SK-N-SH (cell line): ENCODE data around the gene ATCAY. TPM values are rescaled to one million over a fixed set of nuclear protein-coding genes. Genes with fewer than 3 reads are reported as not detected.

Experiments
- CTCF ChIA-PET: fragments of 300-600, 350-600 bp; formaldehyde crosslinking; extraction: SDS; loops from one replicate; lab custom pipeline; 2021; lab: Yijun Ruan, JAX
- POLR2A ChIA-PET: fragments of 350-600 bp; sonication (Branson Sonifier 250); formaldehyde crosslinking; extraction: SDS; loops from one replicate; lab custom pipeline; 2020; ENCODE audit warnings: antibody characterized with exemption, inconsistent platforms; lab: Yijun Ruan, JAX
- DNase-seq: peaks from one replicate; pipeline ENCODE4 v3.0.0; 2012
- H2AFZ ChIP-seq: fragments of 200-600 bp; sonication (generic); 2 replicates; pipeline ENCODE4 v1.8.1; 2016; ENCODE audit warnings: antibody characterized with exemption, mild to moderate bottlenecking, low read depth
- H3F3A ChIP-seq: fragments of 200-600 bp; sonication (generic); replicated peaks from 2 replicates; pipeline ENCODE3; 2016; ENCODE audit warnings: antibody characterized with exemption, mild to moderate bottlenecking; ENCODE audit not compliant: insufficient read depth
- H3K27ac ChIP-seq, 2 experiments: fragments of 200-500 bp in 1 of 2; fragments of 200-600 bp in 1 of 2; sonication (Bioruptor generic) in 1 of 2; sonication (generic), shearing (Covaris generic) in 1 of 2; 2 replicates each; pipeline versions ENCODE4 v1.5.1 to v1.6.1; 2014 to 2016; ENCODE audit warnings: low read depth in 2 of 2, inconsistent platforms in 1 of 2, low read length in 1 of 2, mild to moderate bottlenecking in 1 of 2, mixed read lengths in 1 of 2
- H3K27me3 ChIP-seq: fragments of 200-600 bp; sonication (generic), shearing (Covaris generic); 2 replicates; pipeline ENCODE4 v1.6.1; 2016; ENCODE audit warnings: mixed run types; ENCODE audit not compliant: insufficient read depth
- H3K36me3 ChIP-seq, 2 experiments: fragments of 200-500 bp in 1 of 2; fragments of 200-600 bp in 1 of 2; sonication (Bioruptor generic) in 1 of 2; sonication (generic) in 1 of 2; replicated peaks in 1 of 2; 2 replicates each; pipeline versions ENCODE3 to v1.5.1; 2014 to 2016; ENCODE audit warnings: low read length in 1 of 2, mild to moderate bottlenecking in 1 of 2; ENCODE audit not compliant: insufficient read depth in 2 of 2, control insufficient read depth in 1 of 2
- H3K4me1 ChIP-seq, 2 experiments: fragments of 200-500 bp in 1 of 2; fragments of 200-600 bp in 1 of 2; sonication (Bioruptor generic) in 1 of 2; sonication (generic), shearing (Covaris generic) in 1 of 2; 2 replicates each; pipeline versions ENCODE4 v1.5.1 to v1.6.1; 2014 to 2016; ENCODE audit warnings: low read depth in 1 of 2, low read length in 1 of 2, mixed run types in 1 of 2; ENCODE audit not compliant: insufficient read depth in 2 of 2, control insufficient read depth in 1 of 2
- H3K4me2 ChIP-seq: fragments of 200-600 bp; sonication (generic), shearing (Covaris generic); 2 replicates; pipeline ENCODE4 v1.6.1; 2017; ENCODE audit warnings: mixed run types
- H3K4me3 ChIP-seq, 2 experiments: fragments of 200-500 bp in 1 of 2; fragments of 200-600 bp in 1 of 2; sonication (Bioruptor generic) in 1 of 2; sonication (generic), shearing (Covaris generic) in 1 of 2; 2 replicates each; pipeline versions ENCODE4 v1.5.1 to v1.8.1; 2014 to 2016; ENCODE audit warnings: low read depth in 2 of 2, inconsistent platforms in 1 of 2, low read length in 1 of 2, mild to moderate bottlenecking in 1 of 2, mixed read lengths in 1 of 2, moderate library complexity in 1 of 2
- H3K79me2 ChIP-seq: fragments of 200-600 bp; sonication (generic); 2 replicates; pipeline ENCODE4 v1.8.1; 2017; ENCODE audit warnings: mild to moderate bottlenecking; ENCODE audit not compliant: insufficient read depth
- H3K9ac ChIP-seq: fragments of 200-600 bp; sonication (generic); 2 replicates; pipeline ENCODE4 v1.6.1; 2017; ENCODE audit warnings: mixed run types
- H3K9me2 ChIP-seq: fragments of 200-600 bp; sonication (generic); 2 replicates; pipeline ENCODE4 v1.6.1; 2017; ENCODE audit warnings: mixed run types
- H3K9me3 ChIP-seq: fragments of 200-600 bp; sonication (generic); 2 replicates; pipeline ENCODE4 v1.6.1; 2017; ENCODE audit warnings: mixed run types, mild to moderate bottlenecking, moderate library complexity
- H4K20me1 ChIP-seq: fragments of 200-600 bp; sonication (generic); 2 replicates; pipeline ENCODE4 v1.6.1; 2017; ENCODE audit warnings: mild to moderate bottlenecking, mixed run types; ENCODE audit not compliant: insufficient read depth
- MXI1 ChIP-seq: IDR thresholded peaks from 2 replicates; pipeline ENCODE4 v1.6.1; 2012; ENCODE audit warnings: mild to moderate bottlenecking, low read depth, low read length, improper control_type of control experiment
- NFIC ChIP-seq: IDR thresholded peaks from 2 replicates; pipeline ENCODE4 v1.4.0; 2012; ENCODE audit warnings: borderline replicate concordance
- NRF1 ChIP-seq: IDR thresholded peaks from 2 replicates; pipeline ENCODE4 v1.6.1; 2012; ENCODE audit warnings: low read depth, mild to moderate bottlenecking, low read length
- RAD21 ChIP-seq: IDR thresholded peaks from 2 replicates; pipeline ENCODE4 v1.6.1; 2012; ENCODE audit warnings: mild to moderate bottlenecking, low read length
- RFX5 ChIP-seq: IDR thresholded peaks from 2 replicates; pipeline ENCODE4 v1.6.1; 2012; ENCODE audit warnings: mild to moderate bottlenecking, improper control_type of control experiment, low read length
- SMC3 ChIP-seq: IDR thresholded peaks from 2 replicates; pipeline ENCODE4 v1.6.1; 2012; ENCODE audit warnings: low read depth, low read length, improper control_type of control experiment
- TAF1 ChIP-seq: IDR thresholded peaks from 2 replicates; pipeline ENCODE4 v1.6.1; 2012; ENCODE audit warnings: low read depth, mild to moderate bottlenecking, low read length, moderate library complexity, borderline replicate concordance
- whole genome bisulfite sequencing: methylation state at CpG from one replicate; pipeline ENCODE4 v1.1.6; 2017; ENCODE audit warnings: low lambda C conversion rate; 5-methylcytosine and 5-hydroxymethylcytosine counted together
- polyA plus RNA-seq, 3 experiments: library from polyadenylated mRNA; depleted of rRNA; stranded (reverse); fragments of >200 nt; gene quantifications; 2 replicates each; pipeline ENCODE4 v1.2.3, GENCODE V29; 2012
- TF ChIP-seq, protein P1 (sequence below): IDR thresholded peaks from 2 replicates; pipeline ENCODE4 v1.4.0; 2012; ENCODE audit warnings: low read depth, borderline replicate concordance
- TF ChIP-seq, protein P2 (sequence below): fragments of 150-350 bp; IDR thresholded peaks from 2 replicates; pipeline ENCODE4 v1.6.1; 2017; ENCODE audit warnings: antibody characterized with exemption, low read length, low read depth, borderline replicate concordance
- TF ChIP-seq, protein P3 (sequence below): IDR thresholded peaks from 2 replicates; pipeline ENCODE4 v1.4.0; 2012; ENCODE audit warnings: low read depth
- TF ChIP-seq, protein P4 (sequence below): fragments of 200-600 bp; sonication (generic); IDR thresholded peaks from 2 replicates; pipeline ENCODE4 v1.6.1; 2017; ENCODE audit warnings: antibody characterized with exemption, mild to moderate bottlenecking, moderate library complexity

The ATCAY gene
- polyA plus RNA-seq, 1 of the 3 experiments (the other 2 are of a cell fraction): 0.84 TPM

DNA sequence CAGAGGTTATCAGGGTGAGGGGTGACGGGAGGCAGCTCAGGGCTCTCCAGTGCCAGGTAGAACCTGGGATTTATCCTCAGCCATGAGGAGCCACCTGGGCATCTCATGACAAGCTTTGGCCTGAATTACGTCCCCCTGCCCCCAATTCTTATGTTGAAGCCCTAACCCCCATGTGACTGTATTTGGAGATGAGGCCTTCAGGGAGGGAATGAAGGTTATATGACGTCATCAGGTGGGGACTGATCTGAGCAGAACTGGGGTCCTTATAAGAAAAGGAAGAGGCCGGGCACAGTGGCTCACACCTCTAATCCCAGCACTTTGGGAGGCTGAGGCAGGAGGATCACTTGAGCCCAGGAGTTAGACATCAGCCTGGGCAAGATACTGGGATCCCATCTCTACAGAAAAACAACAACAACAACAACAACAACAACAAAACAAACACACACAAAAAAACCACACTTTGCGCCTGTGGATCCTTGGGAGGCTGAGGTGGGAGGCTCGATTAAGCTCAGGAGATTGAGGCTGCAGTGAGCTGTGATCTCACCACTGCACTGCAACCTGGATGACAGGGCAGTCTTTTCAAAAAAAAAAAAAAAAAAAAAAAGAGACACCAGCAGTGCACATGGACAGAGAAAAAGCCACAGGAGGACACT, 30.0 kb upstream of the ATCAY start:
- TF ChIP-seq MXI1: no peak
- TF ChIP-seq RAD21: no peak
- no peak for TF ChIP-seq NFIC
- TF ChIP-seq SMC3: no peak
- TF ChIP-seq TAF1: no peak
- TF ChIP-seq NRF1: no peak
- TF ChIP-seq, protein P1, sequence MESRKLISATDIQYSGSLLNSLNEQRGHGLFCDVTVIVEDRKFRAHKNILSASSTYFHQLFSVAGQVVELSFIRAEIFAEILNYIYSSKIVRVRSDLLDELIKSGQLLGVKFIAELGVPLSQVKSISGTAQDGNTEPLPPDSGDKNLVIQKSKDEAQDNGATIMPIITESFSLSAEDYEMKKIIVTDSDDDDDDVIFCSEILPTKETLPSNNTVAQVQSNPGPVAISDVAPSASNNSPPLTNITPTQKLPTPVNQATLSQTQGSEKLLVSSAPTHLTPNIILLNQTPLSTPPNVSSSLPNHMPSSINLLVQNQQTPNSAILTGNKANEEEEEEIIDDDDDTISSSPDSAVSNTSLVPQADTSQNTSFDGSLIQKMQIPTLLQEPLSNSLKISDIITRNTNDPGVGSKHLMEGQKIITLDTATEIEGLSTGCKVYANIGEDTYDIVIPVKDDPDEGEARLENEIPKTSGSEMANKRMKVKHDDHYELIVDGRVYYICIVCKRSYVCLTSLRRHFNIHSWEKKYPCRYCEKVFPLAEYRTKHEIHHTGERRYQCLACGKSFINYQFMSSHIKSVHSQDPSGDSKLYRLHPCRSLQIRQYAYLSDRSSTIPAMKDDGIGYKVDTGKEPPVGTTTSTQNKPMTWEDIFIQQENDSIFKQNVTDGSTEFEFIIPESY: no peak
- no peak overlapping the region for H3K4me2 ChIP-seq
- H3K9ac ChIP-seq: no peak overlapping the region
- H3K79me2 ChIP-seq: no peaks in the 10 kb centered on the region
- ChIA-PET CTCF (interaction anchor here (1.6 kb wide), 1 partner anchor 16 kb away, joined by 4 read pairs; no protein-coding TSS in a partner anchor), POLR2A (no interaction called here)
- no peaks in the 10 kb centered on the region for H4K20me1 ChIP-seq
- peaks cover 7% of the 10 kb centered on the region; the same call in 1 of the 2 replicates for H3K27me3 ChIP-seq
- no peak overlapping the region for H2AFZ ChIP-seq
- H3K36me3 ChIP-seq: no peaks in the 10 kb centered on the region
- H3K9me2 ChIP-seq: no peaks in the 10 kb centered on the region
- no peaks in the 10 kb centered on the region for H3K9me3 ChIP-seq
- no peak for DNase-seq
- WGBS: 59% methylated on average over 6 of the region's 6 CpGs
- no peaks in the 10 kb centered on the region for H3K4me1 ChIP-seq
- no peaks in the 10 kb centered on the region for H3F3A ChIP-seq
- no peak overlapping the region for H3K27ac ChIP-seq
- H3K4me3 ChIP-seq: no peak overlapping the region

DNA sequence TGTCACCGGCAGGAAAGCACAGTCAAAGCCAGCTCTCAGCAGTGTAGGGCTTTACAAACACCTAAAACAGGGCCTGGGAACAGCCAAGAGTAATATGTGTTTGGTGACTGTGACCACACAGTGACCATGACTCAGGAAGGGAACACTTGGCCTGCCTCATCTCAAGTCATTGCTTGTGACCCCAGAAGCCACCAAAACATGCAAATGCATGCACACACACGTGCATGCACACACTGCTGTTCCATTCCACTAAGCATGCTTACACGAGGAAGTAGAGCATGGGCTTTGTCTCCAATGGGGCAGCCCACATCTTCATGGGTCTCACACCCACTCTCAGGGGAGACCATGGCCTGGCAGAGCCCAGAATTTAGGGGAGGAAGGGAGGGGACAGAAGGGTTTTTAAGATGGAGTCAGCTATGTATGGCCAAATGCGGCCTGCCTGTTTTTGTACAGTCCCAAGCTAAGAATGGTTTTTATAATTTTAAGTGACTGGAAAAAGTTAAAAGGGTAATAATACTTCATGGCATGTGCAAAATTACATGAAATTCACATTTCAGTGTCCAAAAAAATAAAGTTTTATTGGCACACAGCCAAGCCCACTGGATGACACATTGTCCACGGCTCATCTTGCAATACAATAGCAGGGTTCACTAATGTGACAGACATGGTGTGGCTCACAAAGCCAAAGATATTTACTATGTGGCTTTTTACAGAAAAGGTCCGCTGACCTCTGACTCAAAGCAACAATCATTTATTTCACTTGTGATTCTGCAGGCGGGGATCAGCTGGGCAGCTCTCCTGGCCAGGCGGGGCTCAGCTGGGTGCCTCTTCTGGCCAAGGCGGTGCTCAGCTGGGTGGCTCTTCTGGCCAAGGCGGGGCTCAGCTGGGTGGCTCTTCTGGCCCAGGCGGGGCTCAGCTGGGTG, 29.0 kb upstream of the ATCAY start:
- no peak overlapping the region for H3K27ac ChIP-seq
- no peak overlapping the region for H3K9ac ChIP-seq
- H3K4me1 ChIP-seq: no peaks in the 10 kb centered on the region
- H3K4me2 ChIP-seq: no peak overlapping the region
- 80% methylated on average over 9 of the region's 11 CpGs for WGBS
- H3K27me3 ChIP-seq: no peaks in the 10 kb centered on the region; the same call in 1 of the 2 replicates
- no peaks in the 10 kb centered on the region for H3F3A ChIP-seq
- H2AFZ ChIP-seq: no peak overlapping the region
- H3K9me2 ChIP-seq: no peaks in the 10 kb centered on the region
- no peaks in the 10 kb centered on the region for H3K79me2 ChIP-seq
- H3K36me3 ChIP-seq: no peaks in the 10 kb centered on the region
- ChIA-PET POLR2A (no interaction called here), CTCF (interaction anchor here (0.9 to 2.0 kb wide), 4 partner anchors 11 to 164 kb away, joined by 3 to 8 read pairs (median 6); no protein-coding TSS in a partner anchor)
- TF ChIP-seq, protein P2, sequence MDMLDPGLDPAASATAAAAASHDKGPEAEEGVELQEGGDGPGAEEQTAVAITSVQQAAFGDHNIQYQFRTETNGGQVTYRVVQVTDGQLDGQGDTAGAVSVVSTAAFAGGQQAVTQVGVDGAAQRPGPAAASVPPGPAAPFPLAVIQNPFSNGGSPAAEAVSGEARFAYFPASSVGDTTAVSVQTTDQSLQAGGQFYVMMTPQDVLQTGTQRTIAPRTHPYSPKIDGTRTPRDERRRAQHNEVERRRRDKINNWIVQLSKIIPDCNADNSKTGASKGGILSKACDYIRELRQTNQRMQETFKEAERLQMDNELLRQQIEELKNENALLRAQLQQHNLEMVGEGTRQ: no peak
- TF ChIP-seq RFX5: no peak
- TF ChIP-seq, protein P3, sequence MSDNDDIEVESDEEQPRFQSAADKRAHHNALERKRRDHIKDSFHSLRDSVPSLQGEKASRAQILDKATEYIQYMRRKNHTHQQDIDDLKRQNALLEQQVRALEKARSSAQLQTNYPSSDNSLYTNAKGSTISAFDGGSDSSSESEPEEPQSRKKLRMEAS: no peak
- TF ChIP-seq, protein P4, sequence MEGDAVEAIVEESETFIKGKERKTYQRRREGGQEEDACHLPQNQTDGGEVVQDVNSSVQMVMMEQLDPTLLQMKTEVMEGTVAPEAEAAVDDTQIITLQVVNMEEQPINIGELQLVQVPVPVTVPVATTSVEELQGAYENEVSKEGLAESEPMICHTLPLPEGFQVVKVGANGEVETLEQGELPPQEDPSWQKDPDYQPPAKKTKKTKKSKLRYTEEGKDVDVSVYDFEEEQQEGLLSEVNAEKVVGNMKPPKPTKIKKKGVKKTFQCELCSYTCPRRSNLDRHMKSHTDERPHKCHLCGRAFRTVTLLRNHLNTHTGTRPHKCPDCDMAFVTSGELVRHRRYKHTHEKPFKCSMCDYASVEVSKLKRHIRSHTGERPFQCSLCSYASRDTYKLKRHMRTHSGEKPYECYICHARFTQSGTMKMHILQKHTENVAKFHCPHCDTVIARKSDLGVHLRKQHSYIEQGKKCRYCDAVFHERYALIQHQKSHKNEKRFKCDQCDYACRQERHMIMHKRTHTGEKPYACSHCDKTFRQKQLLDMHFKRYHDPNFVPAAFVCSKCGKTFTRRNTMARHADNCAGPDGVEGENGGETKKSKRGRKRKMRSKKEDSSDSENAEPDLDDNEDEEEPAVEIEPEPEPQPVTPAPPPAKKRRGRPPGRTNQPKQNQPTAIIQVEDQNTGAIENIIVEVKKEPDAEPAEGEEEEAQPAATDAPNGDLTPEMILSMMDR: no peak
- no peak overlapping the region for H3K4me3 ChIP-seq
- DNase-seq: no peak
- H3K9me3 ChIP-seq: no peaks in the 10 kb centered on the region
- H4K20me1 ChIP-seq: no peaks in the 10 kb centered on the region
